B cell (primary cell): ENCODE data around the gene HAS3. TPM values are rescaled to one million over a fixed set of nuclear protein-coding genes. Genes with fewer than 3 reads are reported as not detected.

ENCODE experiments used
- ATAC-seq: fragments of 200-7000 bp; cut with Tn5 transposase; one replicate; pipeline ENCODE4 v1.10.0; 2021; ENCODE audit warnings: low read depth, mild to moderate bottlenecking, moderate number of reproducible peaks, moderate library complexity
- CTCF ChIA-PET: fragments of 350-600 bp; sonication (Branson Sonifier 250); formaldehyde crosslinking; loops from one replicate; lab custom pipeline; 2021; ENCODE audit warnings: antibody characterized with exemption, inconsistent platforms; lab: Charles Lee
- POLR2A ChIA-PET: fragments of 350-600 bp; sonication (Branson Sonifier 250); formaldehyde crosslinking; loops from one replicate; lab custom pipeline; 2021; ENCODE audit warnings: antibody characterized with exemption; lab: Charles Lee
- DNase-seq: peaks from one replicate; pipeline ENCODE4 v3.0.0; 2013
- H2AFZ ChIP-seq: 2 replicates; pipeline ENCODE4 v1.6.1; 2012; ENCODE audit warnings: mild to moderate bottlenecking, low read depth, low read length; ENCODE audit not compliant: insufficient read depth, poor library complexity, severe bottlenecking
- H3K27ac ChIP-seq, 2 donors: 1 replicate in 1 of 2; 2 replicates in 1 of 2; pipeline ENCODE4 v1.5.1; 2012 to 2013; ENCODE audit warnings: low read length in 2 of 2, mild to moderate bottlenecking in 2 of 2, moderate library complexity in 1 of 2
- H3K27me3 ChIP-seq, 4 experiments: fragments of 200-600 bp in 1 of 4; sonication (generic) in 1 of 4; replicated peaks in 1 of 4; 1 replicate in 2 of 4; 2 replicates in 2 of 4; pipeline versions ENCODE4 v1.6.1 to v1.7.0; 2013 to 2016; ENCODE audit warnings: low read length in 3 of 4, mild to moderate bottlenecking in 2 of 4, mixed read lengths in 1 of 4, moderate library complexity in 1 of 4; ENCODE audit not compliant: insufficient read depth in 4 of 4, control insufficient read depth in 3 of 4; ENCODE audit errors: control extremely low read depth in 1 of 4
- H3K36me3 ChIP-seq, 2 experiments: replicated peaks in 1 of 2; 1 replicate in 1 of 2; 2 replicates in 1 of 2; pipeline versions ENCODE4 v1.6.1 to v1.7.1; 2013; ENCODE audit warnings: low read length in 1 of 2; ENCODE audit not compliant: insufficient read depth in 2 of 2, control insufficient read depth in 1 of 2; ENCODE audit errors: control extremely low read depth in 1 of 2, extremely low read depth in 1 of 2
- H3K4me1 ChIP-seq, 2 donors: fragments of 200-600 bp in 1 of 2; sonication (generic) in 1 of 2; 1 replicate in 1 of 2; 2 replicates in 1 of 2; pipeline versions ENCODE4 v1.5.1 to v1.6.1; 2013 to 2017; ENCODE audit warnings: low read length in 2 of 2; ENCODE audit not compliant: control insufficient read depth in 2 of 2, insufficient read depth in 2 of 2
- H3K4me2 ChIP-seq: replicated peaks from 2 replicates; pipeline ENCODE3; 2012; ENCODE audit warnings: mild to moderate bottlenecking, low read depth, low read length; ENCODE audit not compliant: poor library complexity, severe bottlenecking
- H3K4me3 ChIP-seq, 5 experiments: fragments of 200-600 bp in 1 of 5; sonication (generic) in 1 of 5; 1 replicate in 3 of 5; 2 replicates in 2 of 5; pipeline versions ENCODE4 v1.5.1 to v1.7.0; 2011 to 2016; ENCODE audit warnings: low read length in 4 of 5, mild to moderate bottlenecking in 4 of 5, low read depth in 2 of 5, control low read depth in 1 of 5, moderate library complexity in 1 of 5; ENCODE audit not compliant: insufficient read depth in 1 of 5; ENCODE audit errors: control extremely low read depth in 1 of 5, extremely low read depth in 1 of 5
- H3K79me2 ChIP-seq: fragments of 200-600 bp; sonication (generic); one replicate; pipeline ENCODE4 v1.6.0; 2016; ENCODE audit warnings: low read length; ENCODE audit not compliant: control insufficient read depth, insufficient read depth
- H3K9ac ChIP-seq: fragments of 200-600 bp; sonication (generic); 2 replicates; pipeline ENCODE4 v1.6.1; 2017; ENCODE audit warnings: mild to moderate bottlenecking, low read length, moderate library complexity
- H3K9me3 ChIP-seq, 3 donors: one replicate each; pipeline versions ENCODE4 v1.6.1 to v1.7.1; 2013; ENCODE audit warnings: low read length in 2 of 3; ENCODE audit not compliant: control insufficient read depth in 2 of 3, insufficient read depth in 1 of 3; ENCODE audit errors: control extremely low read depth in 1 of 3
- H4K20me1 ChIP-seq: 2 replicates; pipeline ENCODE4 v1.6.0; 2012; ENCODE audit warnings: mild to moderate bottlenecking, low read length; ENCODE audit not compliant: insufficient read depth, control insufficient read depth, poor library complexity, severe bottlenecking
- H3K27ac Mint-ChIP-seq: one replicate; pipeline ENCODE4 v1.8.0; 2021; ENCODE audit warnings: mixed read lengths
- H3K27me3 Mint-ChIP-seq: one replicate; pipeline ENCODE4 v1.8.0; 2021; ENCODE audit warnings: mixed read lengths
- H3K4me1 Mint-ChIP-seq: one replicate; pipeline ENCODE4 v1.8.0; 2021; ENCODE audit warnings: mixed read lengths
- H3K4me3 Mint-ChIP-seq: one replicate; pipeline ENCODE4 v1.8.0; 2021; ENCODE audit warnings: mixed read lengths
- H3K9me3 Mint-ChIP-seq: one replicate; pipeline ENCODE4 v1.8.0; 2022; ENCODE audit warnings: mixed read lengths; ENCODE audit not compliant: insufficient read depth
- CTCF ChIP-seq: fragments of 200-600 bp; IDR thresholded peaks from one replicate; pipeline ENCODE4 v1.8.0; 2022; ENCODE audit warnings: antibody characterized with exemption, mild to moderate bottlenecking
- EZH2 ChIP-seq: IDR thresholded peaks from 2 replicates; pipeline ENCODE4 v1.6.1; 2012; ENCODE audit warnings: borderline replicate concordance, low read depth, mild to moderate bottlenecking, moderate library complexity, low read length; ENCODE audit not compliant: insufficient read depth, poor library complexity, severe bottlenecking
- WGBS: methylation state at CpG from one replicate; pipeline ENCODE4 v1.1.5; 2013; ENCODE audit warnings: missing lambda C conversion rate; ENCODE audit not compliant: insufficient coverage; 5-methylcytosine and 5-hydroxymethylcytosine counted together
- intact Hi-C: fragments of 100-400 bp; cut with micrococcal nuclease; formaldehyde crosslinking; loops from one replicate; pipeline ENCODE4 v1.10.0; 2022
- polyA plus RNA-seq: library from polyadenylated mRNA; depleted of rRNA; stranded (reverse); fragments of >200 nt; gene quantifications from 2 replicates; pipeline ENCODE4 v1.2.3, GENCODE V29; 2012
- total RNA-seq, 2 donors: library from RNA; stranded (reverse); fragments of 120-200 nt in 1 of 2; gene quantifications; 1 replicate in 1 of 2; 2 replicates in 1 of 2; pipeline versions ENCODE4 v1.2.3 to v1.2.4, GENCODE V29; 2013 to 2022

The HAS3 gene
- total and polyA plus RNA-seq, 2 donors (not counting 1 experiment from before 2014, with no cell fraction given), result 1.4 to 2.6 TPM

DNA sequence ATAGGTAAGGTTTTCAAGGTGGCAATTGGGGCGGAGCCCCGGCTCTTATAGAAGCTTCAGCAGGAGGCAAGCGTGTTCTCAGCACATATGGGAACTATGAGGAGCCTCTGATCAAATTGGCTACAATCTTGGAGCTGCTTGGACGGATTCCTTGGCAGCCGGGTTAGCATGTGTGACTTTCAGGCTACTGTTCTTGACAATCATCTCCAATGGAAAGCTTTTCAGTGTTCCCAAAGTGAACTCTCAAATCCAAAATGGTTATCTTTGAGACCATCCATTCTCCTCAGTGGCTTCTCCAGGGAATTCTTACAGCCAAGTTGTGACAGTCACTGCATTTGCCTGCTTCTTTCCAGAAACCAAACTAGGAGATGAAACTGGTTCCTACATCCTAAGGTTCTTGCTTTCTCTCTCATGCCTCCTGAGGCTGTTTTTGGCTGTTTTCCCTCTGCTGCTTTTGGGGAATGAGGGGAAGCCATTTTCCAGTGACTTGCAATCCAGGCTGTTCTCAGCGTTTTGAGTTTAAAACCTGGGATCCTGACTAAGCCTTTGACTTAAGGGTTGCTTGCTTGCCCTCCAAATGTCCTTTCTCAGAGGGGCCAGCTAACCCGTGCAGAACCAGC, 10.9 kb downstream of the HAS3 start:
- peaks cover 24% of the 10 kb centered on the region for H3K79me2 ChIP-seq

More for the DNA sequence above, 10.9 kb downstream of the HAS3 start:
- intact Hi-C loops, result no loop called here
- TF ChIP-seq CTCF (no peak), EZH2 (no peak)
- Mint-ChIP-seq H3K4me1 (peaks cover 7% of the 10 kb centered on the region), H3K4me3 (no peak overlapping the region), H3K27ac (no peak overlapping the region), H3K9me3 (no peaks in the 10 kb centered on the region), H3K27me3 (no peaks in the 10 kb centered on the region)
- POLR2A ChIA-PET, result no interaction called here
- Histone ChIP-seq H3K4me3 (no peak overlapping the region), H3K4me2 (no peak overlapping the region), H3K27me3 (no peaks in the 10 kb centered on the region), H2AFZ (no peak overlapping the region), H3K27ac (no peak overlapping the region), H3K9me3 (no peaks in the 10 kb centered on the region), H3K36me3 (peaks cover 1 to 66% of the 10 kb centered on the region in 2 experiments), H3K4me1 (no peaks in the 10 kb centered on the region), H4K20me1 (peaks cover 93% of the 10 kb centered on the region), H3K9ac (no peak overlapping the region)
- WGBS, result 97% methylated on average over 7 of the region's 7 CpGs
- CTCF ChIA-PET, result interaction anchor here (1.7 to 3.3 kb wide), 2 partner anchors 9 to 587 kb away, joined by 3 to 15 read pairs; no protein-coding TSS in a partner anchor
- no peak for DNase-seq
- no peak for ATAC-seq
